Thoracic aorta (tissue), 2 donors: Measurements from ENCODE around the gene TTF2. TPM values are rescaled to one million over a fixed set of nuclear protein-coding genes. Genes with fewer than 3 reads are reported as not detected.

Source experiments
- ATAC-seq: fragments of 150-250 bp; one replicate; pipeline ENCODE4 v1.8.0; 2017; ENCODE audit warnings: low read depth; ENCODE audit not compliant: insufficient number of reproducible peaks, low FRiP score
- DNase-seq: peaks from one replicate; pipeline ENCODE4 v3.0.0-alpha.2; 2020; ENCODE audit warnings: low spot score
- H3K27ac ChIP-seq, 2 donors: fragments of 200-600 bp; sonication (generic); 1 replicate in 1 of 2; 2 replicates in 1 of 2; pipeline ENCODE4 v1.5.1; 2016; ENCODE audit warnings: mild to moderate bottlenecking in 2 of 2, moderate library complexity in 2 of 2
- H3K27me3 ChIP-seq: fragments of 200-600 bp; sonication (generic); replicated peaks from 2 replicates; pipeline ENCODE4 v1.6.0; 2016; ENCODE audit warnings: mild to moderate bottlenecking; ENCODE audit not compliant: insufficient read depth
- H3K36me3 ChIP-seq: fragments of 200-600 bp; sonication (generic); one replicate; pipeline ENCODE4 v1.5.1; 2016
- H3K4me1 ChIP-seq, 2 donors: fragments of 200-600 bp; sonication (generic); 1 replicate in 1 of 2; 2 replicates in 1 of 2; pipeline versions ENCODE4 v1.5.1 to v1.6.0; 2016; ENCODE audit warnings: low read depth in 2 of 2, mild to moderate bottlenecking in 1 of 2; ENCODE audit not compliant: control insufficient read depth in 1 of 2
- H3K4me3 ChIP-seq: fragments of 200-600 bp; sonication (generic); 2 replicates; pipeline ENCODE4 v1.5.1; 2016; ENCODE audit warnings: mild to moderate bottlenecking
- H3K9me3 ChIP-seq: fragments of 200-600 bp; sonication (generic); 2 replicates; pipeline ENCODE4 v1.5.1; 2016
- CTCF ChIP-seq: fragments of 200-600 bp; sonication (generic); IDR thresholded peaks from one replicate; pipeline ENCODE4 v1.5.1; 2019; ENCODE audit warnings: antibody characterized with exemption
- total RNA-seq, 2 donors: library from RNA; depleted of rRNA; stranded (reverse); fragments of >200 nt; gene quantifications; one replicate each; pipeline versions ENCODE4 v1.1.0 to v1.2.3, GENCODE V29; 2016

TTF2 gene
- total RNA-seq, 2 donors from 2014 or later: 28.8 to 32.1 TPM

DNA sequence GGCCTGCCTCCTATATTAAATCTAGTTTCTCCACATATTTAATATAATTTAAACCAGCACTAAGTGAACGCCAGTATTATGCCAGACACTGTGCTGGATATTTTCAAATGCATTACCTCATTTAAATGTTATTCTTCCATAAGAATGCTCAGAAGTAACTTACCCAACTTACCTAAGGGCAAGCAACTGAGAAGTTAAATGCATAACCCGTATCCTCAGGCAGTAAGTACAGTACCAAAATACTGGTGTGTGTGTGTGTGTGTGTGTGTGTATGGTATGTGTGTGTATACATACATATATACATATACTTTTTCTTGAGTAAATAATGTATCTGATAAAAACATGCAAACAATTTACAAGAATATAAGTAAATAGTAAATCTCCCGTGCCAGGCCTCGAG, 70.4 kb downstream of the TTF2 start:
- Histone ChIP-seq H3K4me1 (no peaks in the 10 kb centered on the region), H3K27ac (no peak overlapping the region), H3K27me3 (no peaks in the 10 kb centered on the region), H3K4me3 (no peak overlapping the region), H3K9me3 (no peaks in the 10 kb centered on the region), H3K36me3 (no peaks in the 10 kb centered on the region)
- DNase-seq (no peak), ATAC-seq (no peak)
- TF ChIP-seq CTCF: no peak

DNA sequence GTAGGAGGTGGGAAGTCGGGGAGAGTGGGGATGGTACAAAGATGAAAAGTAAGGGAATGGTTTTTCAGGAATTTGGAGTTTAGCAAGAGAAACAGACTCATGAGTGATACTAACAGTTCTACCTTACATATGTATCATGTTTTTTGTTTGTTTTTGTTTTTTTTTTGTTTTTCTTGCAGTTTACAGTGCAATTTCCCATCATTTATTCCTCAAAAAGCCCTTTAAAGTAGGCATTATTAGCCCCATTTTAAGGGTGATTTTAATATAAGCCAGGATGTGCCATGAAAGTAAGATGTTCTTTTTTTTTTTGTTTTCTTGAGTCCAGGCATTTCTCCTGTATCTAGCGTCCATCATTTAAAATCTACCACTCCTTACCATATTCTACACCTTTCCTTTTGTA, 75.2 kb downstream of the TTF2 start:
- TF ChIP-seq CTCF: no peak
- Histone ChIP-seq H3K9me3 (no peaks in the 10 kb centered on the region), H3K27me3 (no peaks in the 10 kb centered on the region), H3K36me3 (no peaks in the 10 kb centered on the region), H3K4me3 (no peak overlapping the region), H3K4me1 (no peaks in the 10 kb centered on the region), H3K27ac (no peak overlapping the region)
- ATAC-seq (no peak), DNase-seq (no peak)

DNA sequence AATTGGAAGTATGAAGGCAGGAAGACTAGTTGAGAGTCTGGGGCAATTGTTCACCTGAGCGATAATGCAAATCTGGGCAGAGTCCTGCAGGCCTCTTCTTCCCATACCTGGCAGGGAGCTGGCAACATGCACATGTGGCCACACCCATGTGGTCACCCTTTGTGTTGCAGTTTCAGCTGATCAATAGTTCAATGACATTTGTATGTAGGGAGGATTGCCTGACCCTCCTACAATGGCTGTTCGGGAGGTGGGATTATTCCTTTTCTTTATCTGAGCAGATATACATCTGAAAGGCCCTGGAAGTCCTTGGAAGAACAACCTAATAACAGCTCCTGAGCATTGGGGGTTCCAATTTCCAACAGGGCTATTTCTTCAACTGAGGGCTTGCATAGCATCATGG, 76.6 kb downstream of the TTF2 start:
- Histone ChIP-seq H3K36me3 (no peaks in the 10 kb centered on the region), H3K4me3 (no peak overlapping the region), H3K9me3 (no peaks in the 10 kb centered on the region), H3K27ac (no peak overlapping the region), H3K4me1 (no peaks in the 10 kb centered on the region), H3K27me3 (no peaks in the 10 kb centered on the region)
- DNase-seq (no peak), ATAC-seq (no peak)
- TF ChIP-seq CTCF: no peak

DNA sequence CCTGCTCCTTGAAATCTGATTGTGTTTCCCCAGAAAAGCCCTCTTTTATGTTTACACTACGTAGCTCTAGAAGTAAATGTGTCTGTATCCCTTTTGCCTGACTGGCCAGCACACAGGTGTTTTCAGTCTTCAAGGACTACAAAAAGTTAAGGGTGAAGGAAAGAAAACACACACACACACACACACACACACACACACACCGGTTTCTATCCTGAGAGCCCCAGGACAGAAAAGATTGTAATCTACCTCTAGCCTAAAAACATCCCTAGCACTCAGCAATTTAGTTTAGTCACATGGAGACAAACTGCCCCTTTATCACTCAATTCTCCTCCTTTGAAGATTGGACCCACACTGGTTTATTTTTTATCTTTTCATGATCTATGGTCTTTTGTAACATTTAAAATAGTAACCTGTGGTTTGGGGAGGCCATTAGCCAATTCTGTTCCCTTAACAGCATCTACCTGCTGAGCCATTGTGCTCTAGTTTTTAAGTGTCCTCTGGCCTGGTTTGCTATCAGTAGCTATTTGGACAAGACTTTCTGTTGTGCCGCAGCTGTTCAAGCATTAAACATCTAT, 77.2 kb downstream of the TTF2 start:
- Histone ChIP-seq H3K27me3 (no peaks in the 10 kb centered on the region), H3K27ac (no peak overlapping the region), H3K9me3 (no peaks in the 10 kb centered on the region), H3K36me3 (no peaks in the 10 kb centered on the region), H3K4me1 (no peaks in the 10 kb centered on the region), H3K4me3 (no peak overlapping the region)
- no peak for TF ChIP-seq CTCF
- DNase-seq (no peak), ATAC-seq (no peak)

DNA sequence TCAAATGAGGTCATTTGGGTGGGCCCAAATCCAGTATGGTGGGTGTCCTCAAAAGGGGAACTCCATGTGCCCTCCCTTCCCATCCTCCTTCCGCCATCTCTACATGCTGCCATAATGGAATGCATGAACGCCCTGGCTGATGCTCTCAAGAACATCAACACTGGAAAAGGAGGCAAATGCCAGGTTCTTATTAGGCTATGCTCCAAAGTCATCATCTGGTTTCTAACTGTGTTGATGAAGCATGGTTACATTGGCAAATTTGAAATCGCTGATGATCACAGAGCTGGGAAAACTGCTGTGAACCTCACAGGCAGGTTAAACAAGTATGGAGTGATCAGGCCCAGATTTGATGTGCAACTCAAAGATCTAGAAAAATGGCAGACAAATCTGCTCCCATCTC, 78.0 kb downstream of the TTF2 start:
- no peak overlapping the region for H3K27ac ChIP-seq

More for the DNA sequence above, 78.0 kb downstream of the TTF2 start:
- no peak for TF ChIP-seq CTCF
- DNase-seq: no peak
- Histone ChIP-seq H3K36me3 (no peaks in the 10 kb centered on the region), H3K4me1 (no peaks in the 10 kb centered on the region), H3K4me3 (no peak overlapping the region), H3K9me3 (no peaks in the 10 kb centered on the region), H3K27me3 (no peaks in the 10 kb centered on the region)
- no peak for ATAC-seq
